H1 (cell line): ENCODE data around the gene ADRA2A. TPM values are rescaled to one million over a fixed set of nuclear protein-coding genes. Genes with fewer than 3 reads are reported as not detected.

Experiments
- ATF2 ChIP-seq: IDR thresholded peaks from 2 replicates; pipeline ENCODE4 v1.6.1; 2012; ENCODE audit warnings: low read length, inconsistent platforms
- ATF3 ChIP-seq: IDR thresholded peaks from 2 replicates; pipeline ENCODE4 v1.6.1; 2011; ENCODE audit warnings: low read depth, mild to moderate bottlenecking, low read length; ENCODE audit not compliant: insufficient read depth
- NANOG ChIP-seq: IDR thresholded peaks from 2 replicates; pipeline ENCODE4 v1.6.1; 2011; ENCODE audit warnings: low read length, low read depth, mild to moderate bottlenecking, inconsistent platforms; ENCODE audit not compliant: insufficient read depth, poor library complexity, severe bottlenecking
- PHF8 ChIP-seq: fragments of 200-600 bp; sonication (generic); conservative IDR thresholded peaks from 2 replicates; pipeline ENCODE4 v1.7.1; 2012; ENCODE audit warnings: low read depth, mild to moderate bottlenecking, inconsistent platforms, low read length, moderate library complexity
- POLR2AphosphoS5 ChIP-seq: IDR thresholded peaks from 2 replicates; pipeline ENCODE4 v1.6.1; 2011; ENCODE audit warnings: low read depth, low read length
- RAD21 ChIP-seq, 2 experiments: IDR thresholded peaks in 1 of 2; conservative IDR thresholded peaks in 1 of 2; 2 replicates each; pipeline ENCODE4 v1.6.1; 2011; ENCODE audit warnings: low read depth in 2 of 2, low read length in 2 of 2, improper control_type of control experiment in 1 of 2, inconsistent platforms in 1 of 2, mild to moderate bottlenecking in 1 of 2, moderate library complexity in 1 of 2
- SIN3A ChIP-seq, 2 experiments: IDR thresholded peaks in 1 of 2; conservative IDR thresholded peaks in 1 of 2; 2 replicates each; pipeline ENCODE4 v1.6.1; 2011 to 2012; ENCODE audit warnings: low read length in 2 of 2, improper control_type of control experiment in 1 of 2, low read depth in 1 of 2, mild to moderate bottlenecking in 1 of 2
- polyA plus RNA-seq, 7 experiments: library from polyadenylated mRNA; depleted of rRNA in 3 of 7; stranded (reverse) in 5 of 7; unstranded in 2 of 7; fragments of >200 nt in 5 of 7; fragments of 200-250 nt in 2 of 7; gene quantifications; 1 replicate in 5 of 7; 2 replicates in 1 of 7; 4 replicates in 1 of 7; pipeline versions ENCODE4 v1.2.1 to v1.2.3, GENCODE V29; 2011 to 2013; ENCODE audit warnings: missing spikeins in 2 of 7, mixed read lengths in 2 of 7
- total RNA-seq: library from RNA; stranded (reverse); fragmentation: NEBNext Ultra II Directional; extraction: Animal tissue kit (Norgen Biotek cat#: 25700); gene quantifications from 2 replicates; pipeline ENCODE4 v1.2.1, GENCODE V29; 2021

ADRA2A gene
- total and polyA plus RNA-seq, 2 of the 8 experiments (the other 6 are each of a cell fraction or from before 2014, with no cell fraction given) = 5.9 to 6.2 TPM

- TF ChIP-seq ATF2 (no peak), POLR2AphosphoS5 (no peak), SIN3A (conservative IDR thresholded peaks at IDR 0.05 in 1 of 2, IDR thresholded peaks at IDR 0.05 in 1 of 2; ENCODE audit: low read depth in 1 of 2, low read length in 2 of 2) (no peak), NANOG (no peak), ATF3 (no peak), PHF8 (no peak), RAD21 (IDR thresholded peaks at IDR 0.05 in 1 of 2, conservative IDR thresholded peaks at IDR 0.05 in 1 of 2; ENCODE audit: low read depth in 2 of 2, low read length in 2 of 2) (no peak)
Observed at GRCh38 chr10:111116762-111117445, 40.1 kb downstream of the ADRA2A start (continued).
